Panc1 (cell line): ENCODE results near the gene PLEKHO2. TPM values are rescaled to one million over a fixed set of nuclear protein-coding genes. Genes with fewer than 3 reads are reported as not detected.
"Not testable (repeated sequence)": the region's sequence is repeated elsewhere in the genome, so short reads cannot be mapped to it uniquely, and the experiment has no call there.

Experiments used
- ATAC-seq: fragments of 200-7000 bp; cut with Tn5 transposase; 2 replicates; pipeline ENCODE4 v1.9.1; 2020; ENCODE audit warnings: mild to moderate bottlenecking, moderate library complexity
- BruUV-seq: library from RNA; stranded (reverse); fragments of 400-500 nt; replicated peaks from 2 replicates; lab custom pipeline; 2021; lab: Mats Ljungman, UMichigan
- CTCF ChIA-PET: fragments of 300-600 bp; sonication (Branson Sonifier 250); formaldehyde crosslinking; loops from one replicate; lab custom pipeline; 2022; ENCODE audit warnings: antibody characterized with exemption; lab: Charles Lee
- POLR2A ChIA-PET: fragments of 300-600 bp; sonication (Branson Sonifier 250); formaldehyde crosslinking; loops from one replicate; lab custom pipeline; 2022; ENCODE audit warnings: antibody characterized with exemption; lab: Charles Lee
- DNase-seq: peaks from one replicate; pipeline ENCODE4 v3.0.0-alpha.2; 2010; ENCODE audit warnings: low read depth, low spot score
- H3K27ac ChIP-seq: 2 replicates; pipeline ENCODE4 v1.5.1; 2011; ENCODE audit warnings: mild to moderate bottlenecking, low read length, inconsistent platforms
- H3K27me3 ChIP-seq: fragments of 200-500 bp; sonication (Bioruptor generic); 2 replicates; pipeline ENCODE4 v1.6.0; 2014; ENCODE audit warnings: low read length, inconsistent platforms; ENCODE audit not compliant: control insufficient read depth, insufficient read depth
- H3K36me3 ChIP-seq: fragments of 200-500 bp; sonication (Bioruptor generic); 2 replicates; pipeline ENCODE4 v1.5.1; 2014; ENCODE audit warnings: inconsistent platforms, mild to moderate bottlenecking, low read length, moderate library complexity; ENCODE audit not compliant: control insufficient read depth, insufficient read depth
- H3K4me1 ChIP-seq: 2 replicates; pipeline ENCODE4 v1.5.1; 2011; ENCODE audit warnings: inconsistent platforms, mild to moderate bottlenecking, low read length, moderate library complexity; ENCODE audit not compliant: control insufficient read depth, insufficient read depth
- H3K4me3 ChIP-seq, 2 experiments: 2 replicates each; pipeline ENCODE4 v1.5.1; 2011 to 2012; ENCODE audit warnings: low read depth in 2 of 2, low read length in 2 of 2, mild to moderate bottlenecking in 2 of 2, inconsistent platforms in 1 of 2, moderate library complexity in 1 of 2
- H3K9me3 ChIP-seq: fragments of 200-500 bp; sonication (Bioruptor generic); 2 replicates; pipeline ENCODE4 v1.5.1; 2014; ENCODE audit warnings: low read depth, mild to moderate bottlenecking, inconsistent platforms, low read length, moderate library complexity; ENCODE audit not compliant: control insufficient read depth, insufficient read depth
- POLR2AphosphoS5 ChIP-seq: IDR thresholded peaks from 2 replicates; pipeline ENCODE4 v1.6.1; 2012; ENCODE audit warnings: mild to moderate bottlenecking, low read depth, low read length, moderate library complexity
- SIN3A ChIP-seq: IDR thresholded peaks from 2 replicates; pipeline ENCODE4 v1.6.1; 2012; ENCODE audit warnings: low read depth, mild to moderate bottlenecking, low read length, moderate library complexity, borderline replicate concordance; ENCODE audit not compliant: insufficient read depth
- TCF7L2 ChIP-seq: IDR thresholded peaks from 2 replicates; pipeline ENCODE4 v1.6.1; 2011; ENCODE audit warnings: mild to moderate bottlenecking, low read depth, low read length, inconsistent platforms
- in situ Hi-C: cut with HindIII; loops from 2 replicates; pipeline ENCODE4 v1.10.0; 2016; ENCODE audit warnings: low sequenced_read_pairs, low pct_unique_long_range_greater_than_20kb
- intact Hi-C: fragments of 100-400 bp; cut with micrococcal nuclease; formaldehyde crosslinking; loops from one replicate; pipeline ENCODE4 v1.10.0; 2022; ENCODE audit not compliant: unreplicated experiment
- total RNA-seq: library from RNA; stranded (reverse); gene quantifications from one replicate; pipeline ENCODE4 v1.2.1, GENCODE V29; 2021; ENCODE audit not compliant: unreplicated experiment
- TF ChIP-seq, protein P1 (sequence below), 2 experiments: IDR thresholded peaks; 2 replicates each; pipeline ENCODE4 v1.6.1; 2011 to 2012; ENCODE audit warnings: low read depth in 2 of 2, control low read depth in 1 of 2, low read length in 1 of 2, mild to moderate bottlenecking in 1 of 2, moderate library complexity in 1 of 2; ENCODE audit not compliant: insufficient read depth in 1 of 2
- TF ChIP-seq, protein P2 (sequence below): fragments of 450-650 bp; IDR thresholded peaks from 2 replicates; pipeline ENCODE4 v1.5.1; 2017; ENCODE audit warnings: mild to moderate bottlenecking

The PLEKHO2 gene
- total RNA-seq, 1 experiment from 2014 or later = 11.1 TPM

DNA sequence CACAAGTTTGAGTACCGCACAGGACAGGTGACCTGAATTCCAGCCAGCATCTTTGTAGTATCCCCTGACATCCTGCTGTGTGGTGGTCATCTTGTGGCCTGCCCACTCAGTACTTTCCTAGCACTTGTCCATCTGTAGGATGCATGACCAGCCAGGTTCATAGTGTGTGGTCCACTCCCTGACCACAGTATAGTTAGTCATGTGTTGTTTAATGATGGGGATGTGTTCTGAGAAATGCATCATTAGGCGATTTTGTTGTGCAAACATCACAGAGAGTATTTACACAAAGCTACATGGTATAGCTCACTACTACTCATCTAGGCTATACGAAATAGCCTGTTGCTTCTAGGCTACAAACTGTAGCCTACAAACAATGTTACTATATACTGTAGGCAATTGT is 49.4 kb upstream of the PLEKHO2 start:
- intact Hi-C loops (no loop called here), in situ Hi-C loops (no loop called here)
- Histone ChIP-seq H3K4me1 (no peaks in the 10 kb centered on the region), H3K4me3 (no peak overlapping the region), H3K27me3 (no peaks in the 10 kb centered on the region), H3K9me3 (no peaks in the 10 kb centered on the region), H3K27ac (no peak overlapping the region), H3K36me3 (no peaks in the 10 kb centered on the region)
- CTCF ChIA-PET = interaction anchor here (0.6 kb wide), 1 partner anchor 324 kb away, joined by 3 read pairs; no protein-coding TSS in a partner anchor
- POLR2A ChIA-PET = no interaction called here
- ATAC-seq (peak; percentile 57), DNase-seq (peak; percentile 18)
- TF ChIP-seq TCF7L2 = no peak
- no peak for TF ChIP-seq POLR2AphosphoS5
- TF ChIP-seq, protein P1, sequence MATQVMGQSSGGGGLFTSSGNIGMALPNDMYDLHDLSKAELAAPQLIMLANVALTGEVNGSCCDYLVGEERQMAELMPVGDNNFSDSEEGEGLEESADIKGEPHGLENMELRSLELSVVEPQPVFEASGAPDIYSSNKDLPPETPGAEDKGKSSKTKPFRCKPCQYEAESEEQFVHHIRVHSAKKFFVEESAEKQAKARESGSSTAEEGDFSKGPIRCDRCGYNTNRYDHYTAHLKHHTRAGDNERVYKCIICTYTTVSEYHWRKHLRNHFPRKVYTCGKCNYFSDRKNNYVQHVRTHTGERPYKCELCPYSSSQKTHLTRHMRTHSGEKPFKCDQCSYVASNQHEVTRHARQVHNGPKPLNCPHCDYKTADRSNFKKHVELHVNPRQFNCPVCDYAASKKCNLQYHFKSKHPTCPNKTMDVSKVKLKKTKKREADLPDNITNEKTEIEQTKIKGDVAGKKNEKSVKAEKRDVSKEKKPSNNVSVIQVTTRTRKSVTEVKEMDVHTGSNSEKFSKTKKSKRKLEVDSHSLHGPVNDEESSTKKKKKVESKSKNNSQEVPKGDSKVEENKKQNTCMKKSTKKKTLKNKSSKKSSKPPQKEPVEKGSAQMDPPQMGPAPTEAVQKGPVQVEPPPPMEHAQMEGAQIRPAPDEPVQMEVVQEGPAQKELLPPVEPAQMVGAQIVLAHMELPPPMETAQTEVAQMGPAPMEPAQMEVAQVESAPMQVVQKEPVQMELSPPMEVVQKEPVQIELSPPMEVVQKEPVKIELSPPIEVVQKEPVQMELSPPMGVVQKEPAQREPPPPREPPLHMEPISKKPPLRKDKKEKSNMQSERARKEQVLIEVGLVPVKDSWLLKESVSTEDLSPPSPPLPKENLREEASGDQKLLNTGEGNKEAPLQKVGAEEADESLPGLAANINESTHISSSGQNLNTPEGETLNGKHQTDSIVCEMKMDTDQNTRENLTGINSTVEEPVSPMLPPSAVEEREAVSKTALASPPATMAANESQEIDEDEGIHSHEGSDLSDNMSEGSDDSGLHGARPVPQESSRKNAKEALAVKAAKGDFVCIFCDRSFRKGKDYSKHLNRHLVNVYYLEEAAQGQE (IDR thresholded peaks at IDR 0.05; ENCODE audit: insufficient read depth in 1 of 2, low read depth in 2 of 2, low read length in 1 of 2) = no peak
- TF ChIP-seq, protein P2, sequence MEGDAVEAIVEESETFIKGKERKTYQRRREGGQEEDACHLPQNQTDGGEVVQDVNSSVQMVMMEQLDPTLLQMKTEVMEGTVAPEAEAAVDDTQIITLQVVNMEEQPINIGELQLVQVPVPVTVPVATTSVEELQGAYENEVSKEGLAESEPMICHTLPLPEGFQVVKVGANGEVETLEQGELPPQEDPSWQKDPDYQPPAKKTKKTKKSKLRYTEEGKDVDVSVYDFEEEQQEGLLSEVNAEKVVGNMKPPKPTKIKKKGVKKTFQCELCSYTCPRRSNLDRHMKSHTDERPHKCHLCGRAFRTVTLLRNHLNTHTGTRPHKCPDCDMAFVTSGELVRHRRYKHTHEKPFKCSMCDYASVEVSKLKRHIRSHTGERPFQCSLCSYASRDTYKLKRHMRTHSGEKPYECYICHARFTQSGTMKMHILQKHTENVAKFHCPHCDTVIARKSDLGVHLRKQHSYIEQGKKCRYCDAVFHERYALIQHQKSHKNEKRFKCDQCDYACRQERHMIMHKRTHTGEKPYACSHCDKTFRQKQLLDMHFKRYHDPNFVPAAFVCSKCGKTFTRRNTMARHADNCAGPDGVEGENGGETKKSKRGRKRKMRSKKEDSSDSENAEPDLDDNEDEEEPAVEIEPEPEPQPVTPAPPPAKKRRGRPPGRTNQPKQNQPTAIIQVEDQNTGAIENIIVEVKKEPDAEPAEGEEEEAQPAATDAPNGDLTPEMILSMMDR = no peak
- TF ChIP-seq SIN3A = no peak
- BruUV-seq = no TSS peak

DNA sequence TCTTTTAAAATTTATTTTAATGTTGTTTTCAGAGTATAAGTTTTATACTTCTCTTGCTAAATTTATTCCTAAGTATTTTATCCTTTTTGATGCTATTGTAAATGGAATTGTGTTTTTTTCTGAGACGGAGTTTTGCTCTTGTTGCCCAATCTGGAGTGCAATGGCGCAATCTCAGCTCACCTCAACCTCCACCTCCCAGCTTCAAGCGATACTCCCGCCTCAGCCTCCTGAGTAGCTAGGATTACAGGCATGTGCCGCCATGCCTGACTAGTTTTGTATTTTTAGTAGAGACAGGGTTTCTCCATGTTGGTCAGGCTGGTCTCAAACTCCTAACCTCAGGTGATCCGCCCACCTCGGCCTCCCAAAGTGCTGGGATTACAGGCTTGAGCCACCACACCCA is 46.4 kb upstream of the PLEKHO2 start:
- H3K27ac ChIP-seq, ATAC-seq, H3K36me3 ChIP-seq, BruUV-seq, intact Hi-C loops, DNase-seq, H3K4me1 ChIP-seq, H3K4me3 ChIP-seq, H3K27me3 ChIP-seq, H3K9me3 ChIP-seq, POLR2A ChIA-PET, in situ Hi-C loops, CTCF ChIA-PET: not testable (repeated sequence)

DNA sequence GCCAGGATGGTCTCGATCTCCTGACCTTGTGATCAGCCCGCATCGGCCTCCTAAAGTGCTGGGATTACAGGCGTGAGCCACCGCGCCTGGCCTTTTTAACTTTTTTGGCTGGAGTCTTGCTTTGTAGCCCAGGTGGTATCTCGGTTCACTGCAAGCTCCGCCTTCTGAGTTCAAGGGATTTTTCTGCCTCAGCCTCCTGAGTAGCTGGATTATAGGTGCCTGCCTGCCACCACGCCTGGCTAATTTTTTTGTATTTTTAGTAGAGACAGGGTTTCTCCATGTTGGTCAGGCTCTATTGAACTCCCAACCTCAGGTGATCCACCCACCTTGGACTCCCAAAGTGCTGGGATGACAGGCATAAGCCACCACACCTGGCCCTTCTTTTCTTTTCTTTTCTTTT is 45.8 kb upstream of the PLEKHO2 start:
- H3K4me3 ChIP-seq, POLR2A ChIA-PET, H3K27me3 ChIP-seq, H3K9me3 ChIP-seq, intact Hi-C loops, in situ Hi-C loops, CTCF ChIA-PET, H3K36me3 ChIP-seq, BruUV-seq, H3K4me1 ChIP-seq, ATAC-seq, H3K27ac ChIP-seq, DNase-seq: not testable (repeated sequence)

DNA sequence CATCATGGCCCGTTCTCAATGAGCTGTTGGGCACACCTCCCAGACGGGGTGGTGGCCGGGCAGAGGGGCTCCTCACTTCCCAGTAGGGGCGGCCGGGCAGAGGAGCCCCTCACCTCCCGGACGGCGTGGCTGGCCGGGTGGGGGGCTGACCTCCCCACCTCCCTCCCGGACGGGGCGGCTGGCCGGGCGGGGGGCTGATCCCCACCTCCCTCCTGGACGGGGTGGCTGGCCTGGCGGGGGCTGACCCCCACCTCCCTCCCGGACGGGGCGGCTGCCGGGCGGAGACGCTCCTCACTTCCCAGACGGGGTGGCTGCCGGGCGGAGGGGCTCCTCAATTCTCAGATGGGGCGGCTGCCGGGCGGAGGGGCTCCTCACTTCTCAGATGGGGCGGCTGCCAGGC is 42.8 kb upstream of the PLEKHO2 start:
- H3K36me3 ChIP-seq, in situ Hi-C loops, DNase-seq, H3K27me3 ChIP-seq, POLR2A ChIA-PET, H3K4me1 ChIP-seq, intact Hi-C loops, H3K9me3 ChIP-seq, CTCF ChIA-PET, BruUV-seq, ATAC-seq, H3K4me3 ChIP-seq, H3K27ac ChIP-seq: not testable (repeated sequence)
